ENCODE measurements around the gene GPRASP1.

The GPRASP1 gene

DNA sequence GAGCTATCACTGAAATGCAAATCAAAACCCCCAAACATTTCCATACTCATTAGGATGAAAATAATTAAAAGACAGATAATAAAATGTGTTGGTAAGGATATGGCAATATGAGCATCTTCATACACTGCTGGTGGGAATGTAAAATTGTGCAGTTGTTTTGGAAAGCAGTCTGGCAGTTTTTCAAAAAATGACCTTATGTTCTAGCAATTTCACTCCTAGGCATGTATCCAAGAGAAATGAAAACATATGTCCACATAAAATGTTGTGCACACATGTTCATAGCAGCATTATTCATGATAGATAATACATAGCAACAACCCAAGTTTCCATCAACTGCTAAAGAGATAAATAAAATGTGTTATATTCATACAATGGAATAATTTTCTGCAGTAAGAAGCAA lies 46.2 kb downstream of the GPRASP1 start:
- DNase-seq, result no peak

Measured in NCI-H82 (cell line).